K562 (cell line): ENCODE measurements around the gene DOCK6. TPM values are rescaled to one million over a fixed set of nuclear protein-coding genes. Genes with fewer than 3 reads are reported as not detected.

Experiments used
- EGR1 ChIP-seq: fragments of 450-650 bp; conservative IDR thresholded peaks from 2 replicates; pipeline ENCODE4 v1.6.1; 2017; ENCODE audit warnings: mild to moderate bottlenecking
- EZH2 ChIP-seq: IDR thresholded peaks from 2 replicates; pipeline ENCODE4 v1.6.1; 2012; ENCODE audit warnings: low read depth, mild to moderate bottlenecking, inconsistent platforms, low read length, borderline replicate concordance
- FOXM1 ChIP-seq, 2 experiments: fragments of 450-650 bp in 1 of 2; sonication (generic) in 1 of 2; formaldehyde crosslinking in 1 of 2; IDR thresholded peaks; 2 replicates each; pipeline versions ENCODE4 v1.6.1 to v1.9.0; 2017 to 2022; ENCODE audit warnings: low read depth in 2 of 2, mild to moderate bottlenecking in 2 of 2, missing genetic modification reagents in 1 of 2, moderate library complexity in 1 of 2
- GTF2F1 ChIP-seq: IDR thresholded peaks from 2 replicates; pipeline ENCODE4 v1.6.1; 2011; ENCODE audit warnings: low read depth, low read length, improper control_type of control experiment
- HDAC1 ChIP-seq, 2 experiments: fragments of 450-650 bp; IDR thresholded peaks; 2 replicates each; pipeline ENCODE4 v1.6.1; 2016 to 2017; ENCODE audit warnings: inconsistent platforms in 1 of 2, mild to moderate bottlenecking in 1 of 2, moderate library complexity in 1 of 2
- LARP7 ChIP-seq: fragments of 450-650 bp; IDR thresholded peaks from 2 replicates; pipeline ENCODE4 v1.6.1; 2016
- MYC ChIP-seq, 2 experiments: fragments of 250-450 bp in 1 of 2; sonication (Bioruptor Pico) in 1 of 2; IDR thresholded peaks; 2 replicates each; pipeline versions ENCODE4 v1.5.1 to v1.6.1; 2012 to 2021; ENCODE audit warnings: low read depth in 2 of 2, borderline replicate concordance in 1 of 2, improper control_type of control experiment in 1 of 2, low read length in 1 of 2, mild to moderate bottlenecking in 1 of 2, moderate library complexity in 1 of 2
- POLR2A ChIP-seq: fragments of 450-650 bp; conservative IDR thresholded peaks from 2 replicates; pipeline ENCODE4 v1.6.1; 2016
- POLR2B ChIP-seq: fragments of 450-650 bp; IDR thresholded peaks from 2 replicates; pipeline ENCODE4 v1.6.1; 2018; ENCODE audit warnings: low read depth; ENCODE audit not compliant: partially characterized antibody
- RUNX1 ChIP-seq: sonication (generic); IDR thresholded peaks from 2 replicates; pipeline ENCODE4 v1.6.1; 2016; ENCODE audit warnings: antibody characterized with exemption, low read depth
- ZC3H8 ChIP-seq: fragments of 450-650 bp; IDR thresholded peaks from 2 replicates; pipeline ENCODE4 v1.6.1; 2017
- ZNF232 ChIP-seq: sonication (generic); formaldehyde crosslinking; IDR thresholded peaks from 2 replicates; pipeline ENCODE4 v1.8.0; 2022; ENCODE audit warnings: mild to moderate bottlenecking, missing genetic modification reagents
- ZNF668 ChIP-seq: fragments of 250-450 bp; sonication (Bioruptor Pico); IDR thresholded peaks from 2 replicates; pipeline ENCODE4 v1.8.0; 2022; ENCODE audit warnings: mild to moderate bottlenecking, inconsistent platforms
- polyA plus RNA-seq, 8 experiments: library from polyadenylated mRNA; depleted of rRNA in 4 of 8; stranded (reverse) in 5 of 8; unstranded in 3 of 8; fragments of >200 nt; fragmentation: Nextera tagmentation in 2 of 8; fragmentation: Illumina TruSeq in 1 of 8; extraction: Ambion mirVana in 2 of 8; extraction: Trizol in 1 of 8; gene quantifications; 2 replicates each; pipeline versions ENCODE4 v1.2.1 to v1.2.3, GENCODE V29; 2011 to 2014; ENCODE audit warnings: inconsistent platforms in 1 of 8, missing spikeins in 1 of 8
- total RNA-seq, 7 experiments: library from RNA; depleted of rRNA in 6 of 7; stranded (reverse); fragments of >200 nt in 6 of 7; fragmentation: Illumina TruSeq in 2 of 7; extraction: Trizol in 2 of 7; gene quantifications; 2 replicates each; pipeline versions ENCODE4 v1.2.1 to v1.2.3, GENCODE V29; 2011 to 2021; ENCODE audit warnings: low replicate concordance in 1 of 7
- TF ChIP-seq, protein P1 (sequence below): fragments of 450-650 bp; IDR thresholded peaks from 2 replicates; pipeline ENCODE4 v1.6.1; 2017; ENCODE audit warnings: antibody characterized with exemption
- TF ChIP-seq, protein P2 (sequence below): fragments of 450-650 bp; IDR thresholded peaks from 2 replicates; pipeline ENCODE4 v1.6.1; 2017; ENCODE audit warnings: mild to moderate bottlenecking, moderate library complexity
- TF ChIP-seq, protein P3 (sequence below), 2 experiments: fragments of 450-650 bp; IDR thresholded peaks; 2 replicates each; pipeline ENCODE4 v1.6.1; 2016; ENCODE audit warnings: mild to moderate bottlenecking in 2 of 2, borderline replicate concordance in 1 of 2, low read depth in 1 of 2, moderate library complexity in 1 of 2

DOCK6 gene
- total and polyA plus RNA-seq, 9 of the 15 experiments (the other 6 are each of a cell fraction or from before 2014, with no cell fraction given) = 0.35 to 19.3 (median 3.8) TPM

DNA sequence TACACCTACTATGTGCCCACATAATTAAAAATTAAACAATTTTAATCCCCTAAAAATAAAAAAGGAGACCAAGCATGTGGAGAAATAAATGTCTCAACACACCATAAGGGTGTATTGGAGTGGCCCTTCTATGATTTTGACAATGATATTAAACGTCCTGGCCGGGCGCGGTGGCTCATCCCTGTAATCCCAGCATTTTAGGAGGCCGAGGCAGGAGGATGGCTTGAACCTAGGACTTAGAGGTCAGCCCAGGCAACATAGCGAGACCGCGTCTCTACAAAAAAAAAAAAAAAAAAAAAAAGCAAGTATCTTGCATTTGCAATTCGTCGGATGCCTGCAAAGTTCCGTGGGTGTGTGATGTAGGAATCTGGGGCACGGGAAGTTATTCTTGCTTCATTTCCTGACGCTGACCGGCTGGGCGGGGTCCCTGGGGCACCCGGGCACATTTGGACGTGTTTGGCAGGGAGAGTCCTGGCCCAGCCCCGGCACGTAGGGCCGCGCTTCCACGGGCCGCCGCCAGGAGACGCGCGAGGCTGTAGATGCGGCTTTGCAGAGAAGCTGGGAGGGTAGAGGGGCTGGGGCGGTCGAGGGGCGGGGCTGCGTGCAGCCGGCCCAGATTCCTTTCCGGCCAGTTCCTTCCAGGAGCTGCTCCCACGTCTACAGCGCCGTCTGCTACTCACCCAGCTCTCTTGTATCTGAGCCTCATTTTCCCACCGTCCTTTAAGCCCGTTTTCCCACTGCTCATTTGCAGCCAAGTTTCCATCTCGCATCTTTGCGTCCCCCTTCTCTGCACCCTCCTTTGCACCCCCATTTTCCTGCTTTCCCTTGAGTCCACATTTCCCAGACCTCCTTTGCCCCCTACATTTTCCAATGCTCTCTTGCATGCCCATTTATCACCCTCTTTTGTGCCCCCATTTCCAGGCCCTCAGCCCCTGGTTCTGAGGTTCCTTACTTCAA is 31.4 kb upstream of the DOCK6 start (continued):
- TF ChIP-seq, protein P1, sequence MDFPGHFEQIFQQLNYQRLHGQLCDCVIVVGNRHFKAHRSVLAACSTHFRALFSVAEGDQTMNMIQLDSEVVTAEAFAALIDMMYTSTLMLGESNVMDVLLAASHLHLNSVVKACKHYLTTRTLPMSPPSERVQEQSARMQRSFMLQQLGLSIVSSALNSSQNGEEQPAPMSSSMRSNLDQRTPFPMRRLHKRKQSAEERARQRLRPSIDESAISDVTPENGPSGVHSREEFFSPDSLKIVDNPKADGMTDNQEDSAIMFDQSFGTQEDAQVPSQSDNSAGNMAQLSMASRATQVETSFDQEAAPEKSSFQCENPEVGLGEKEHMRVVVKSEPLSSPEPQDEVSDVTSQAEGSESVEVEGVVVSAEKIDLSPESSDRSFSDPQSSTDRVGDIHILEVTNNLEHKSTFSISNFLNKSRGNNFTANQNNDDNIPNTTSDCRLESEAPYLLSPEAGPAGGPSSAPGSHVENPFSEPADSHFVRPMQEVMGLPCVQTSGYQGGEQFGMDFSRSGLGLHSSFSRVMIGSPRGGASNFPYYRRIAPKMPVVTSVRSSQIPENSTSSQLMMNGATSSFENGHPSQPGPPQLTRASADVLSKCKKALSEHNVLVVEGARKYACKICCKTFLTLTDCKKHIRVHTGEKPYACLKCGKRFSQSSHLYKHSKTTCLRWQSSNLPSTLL = no peak
- no peak for TF ChIP-seq POLR2B
- no peak for TF ChIP-seq EGR1
- TF ChIP-seq LARP7 = peak; percentile 88; the same call in 1 of the 2 replicates
- TF ChIP-seq ZNF668 (CRISPR knock-in tag) = no peak
- TF ChIP-seq FOXM1 (IDR thresholded peaks at IDR 0.05; ENCODE audit: low read depth) = no peak
- TF ChIP-seq FOXM1 (CRISPR knock-in tag; IDR thresholded peaks at IDR 0.05; ENCODE audit: low read depth) = no peak
- TF ChIP-seq MYC (IDR thresholded peaks at IDR 0.05; ENCODE audit: low read depth, low read length) = no peak; the same call in 1 of the 2 replicates
- no peak for TF ChIP-seq MYC (CRISPR knock-in tag; IDR thresholded peaks at IDR 0.05; ENCODE audit: borderline replicate concordance, low read depth)
- no peak for TF ChIP-seq ZNF232 (CRISPR knock-in tag)
- TF ChIP-seq, protein P2, sequence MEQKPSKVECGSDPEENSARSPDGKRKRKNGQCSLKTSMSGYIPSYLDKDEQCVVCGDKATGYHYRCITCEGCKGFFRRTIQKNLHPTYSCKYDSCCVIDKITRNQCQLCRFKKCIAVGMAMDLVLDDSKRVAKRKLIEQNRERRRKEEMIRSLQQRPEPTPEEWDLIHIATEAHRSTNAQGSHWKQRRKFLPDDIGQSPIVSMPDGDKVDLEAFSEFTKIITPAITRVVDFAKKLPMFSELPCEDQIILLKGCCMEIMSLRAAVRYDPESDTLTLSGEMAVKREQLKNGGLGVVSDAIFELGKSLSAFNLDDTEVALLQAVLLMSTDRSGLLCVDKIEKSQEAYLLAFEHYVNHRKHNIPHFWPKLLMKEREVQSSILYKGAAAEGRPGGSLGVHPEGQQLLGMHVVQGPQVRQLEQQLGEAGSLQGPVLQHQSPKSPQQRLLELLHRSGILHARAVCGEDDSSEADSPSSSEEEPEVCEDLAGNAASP = no peak
- TF ChIP-seq HDAC1 (IDR thresholded peaks at IDR 0.05) = peak in 1 of 2 experiments; percentile 44; a peak in 1 of 4 replicates
- no peak for TF ChIP-seq ZC3H8
- no peak for TF ChIP-seq RUNX1
- TF ChIP-seq, protein P3, sequence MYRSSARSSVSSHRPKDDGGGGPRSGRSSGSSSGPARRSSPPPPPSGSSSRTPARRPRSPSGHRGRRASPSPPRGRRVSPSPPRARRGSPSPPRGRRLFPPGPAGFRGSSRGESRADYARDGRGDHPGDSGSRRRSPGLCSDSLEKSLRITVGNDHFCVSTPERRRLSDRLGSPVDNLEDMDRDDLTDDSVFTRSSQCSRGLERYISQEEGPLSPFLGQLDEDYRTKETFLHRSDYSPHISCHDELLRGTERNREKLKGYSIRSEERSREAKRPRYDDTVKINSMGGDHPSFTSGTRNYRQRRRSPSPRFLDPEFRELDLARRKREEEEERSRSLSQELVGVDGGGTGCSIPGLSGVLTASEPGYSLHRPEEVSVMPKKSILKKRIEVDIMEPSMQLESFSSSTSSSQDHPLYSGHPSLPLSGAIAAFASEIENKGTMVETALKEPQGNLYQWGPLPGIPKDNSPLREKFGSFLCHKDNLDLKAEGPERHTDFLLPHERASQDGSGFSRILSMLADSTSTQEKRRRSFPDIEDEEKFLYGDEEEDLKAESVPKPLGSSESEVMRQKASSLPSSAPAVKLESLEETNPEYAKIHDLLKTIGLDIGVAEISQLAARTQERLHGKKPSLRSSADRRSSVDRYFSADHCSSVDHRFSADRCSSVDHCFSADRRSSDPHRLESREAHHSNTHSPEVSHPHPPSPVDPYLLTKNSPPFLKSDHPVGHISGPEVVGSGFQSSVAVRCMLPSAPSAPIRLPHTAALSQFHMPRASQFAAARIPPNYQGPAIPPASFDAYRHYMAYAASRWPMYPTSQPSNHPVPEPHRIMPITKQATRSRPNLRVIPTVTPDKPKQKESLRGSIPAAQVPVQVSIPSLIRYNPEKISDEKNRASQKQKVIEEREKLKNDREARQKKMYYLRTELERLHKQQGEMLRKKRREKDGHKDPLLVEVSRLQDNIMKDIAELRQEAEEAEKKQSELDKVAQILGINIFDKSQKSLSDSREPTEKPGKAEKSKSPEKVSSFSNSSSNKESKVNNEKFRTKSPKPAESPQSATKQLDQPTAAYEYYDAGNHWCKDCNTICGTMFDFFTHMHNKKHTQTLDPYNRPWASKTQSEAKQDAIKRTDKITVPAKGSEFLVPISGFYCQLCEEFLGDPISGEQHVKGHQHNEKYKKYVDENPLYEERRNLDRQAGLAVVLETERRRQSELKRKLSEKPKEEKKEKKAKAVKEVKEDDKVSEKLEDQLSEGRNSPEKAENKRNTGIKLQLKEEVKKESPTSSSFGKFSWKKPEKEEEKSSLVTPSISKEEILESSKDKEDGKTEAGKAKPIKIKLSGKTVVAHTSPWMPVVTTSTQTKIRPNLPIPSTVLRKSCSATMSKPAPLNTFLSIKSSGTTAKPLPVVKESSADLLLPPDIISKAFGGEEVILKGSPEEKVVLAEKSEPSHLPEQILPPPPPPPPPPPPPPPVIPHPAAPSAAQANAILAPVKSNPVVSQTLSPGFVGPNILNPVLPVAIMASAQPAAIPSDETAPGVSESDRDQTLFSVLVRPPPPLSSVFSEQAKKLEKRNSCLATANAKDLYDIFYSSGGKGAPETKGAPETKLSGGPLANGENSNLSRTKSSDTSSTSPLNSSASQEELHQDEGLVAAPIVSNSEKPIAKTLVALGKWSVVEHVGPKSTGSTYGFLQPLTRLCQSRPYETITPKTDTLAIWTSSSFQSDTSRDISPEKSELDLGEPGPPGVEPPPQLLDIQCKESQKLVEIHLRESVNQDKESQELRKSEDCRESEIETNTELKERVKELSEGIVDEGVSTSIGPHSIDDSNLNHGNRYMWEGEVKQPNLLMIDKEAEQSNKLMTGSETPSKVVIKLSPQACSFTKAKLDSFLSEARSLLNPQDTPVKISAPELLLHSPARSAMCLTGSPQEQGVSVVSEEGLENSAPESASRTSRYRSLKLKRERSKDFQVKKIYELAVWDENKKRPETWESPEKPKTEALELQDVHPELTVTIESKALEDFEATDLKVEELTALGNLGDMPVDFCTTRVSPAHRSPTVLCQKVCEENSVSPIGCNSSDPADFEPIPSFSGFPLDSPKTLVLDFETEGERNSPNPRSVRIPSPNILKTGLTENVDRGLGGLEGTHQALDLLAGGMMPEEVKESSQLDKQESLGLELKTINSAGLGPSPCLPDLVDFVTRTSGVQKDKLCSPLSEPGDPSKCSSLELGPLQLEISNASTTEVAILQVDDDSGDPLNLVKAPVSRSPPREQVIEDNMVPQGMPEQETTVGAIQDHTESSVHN (IDR thresholded peaks at IDR 0.05; ENCODE audit: borderline replicate concordance in 1 of 2, low read depth in 1 of 2) = no peak
- no peak for TF ChIP-seq POLR2A
- no peak for TF ChIP-seq GTF2F1
- TF ChIP-seq EZH2 = no peak
